HepG2 (cell line): ENCODE measurements around the gene N4BP2L1. TPM values are rescaled to one million over a fixed set of nuclear protein-coding genes. Genes with fewer than 3 reads are reported as not detected.

ENCODE experiments used
- BCL6 ChIP-seq: IDR thresholded peaks from 2 replicates; pipeline ENCODE4 v1.6.1; 2016; ENCODE audit warnings: missing genetic modification reagents, missing compliant biosample characterization
- DMAP1 ChIP-seq: IDR thresholded peaks from 2 replicates; pipeline ENCODE4 v1.6.1; 2016
- EP300 ChIP-seq, 3 experiments: sonication (generic) in 1 of 3; formaldehyde crosslinking in 1 of 3; IDR thresholded peaks; 2 replicates each; pipeline versions ENCODE4 v1.5.1 to v1.6.1; 2011 to 2020; ENCODE audit warnings: low read depth in 2 of 3, low read length in 2 of 3, borderline replicate concordance in 1 of 3, improper control_type of control experiment in 1 of 3, mild to moderate bottlenecking in 1 of 3, missing genetic modification reagents in 1 of 3, moderate library complexity in 1 of 3
- ESRRA ChIP-seq: sonication (generic); formaldehyde crosslinking; IDR thresholded peaks from 2 replicates; pipeline ENCODE4 v1.5.1; 2020; ENCODE audit warnings: mild to moderate bottlenecking, low read depth, missing genetic modification reagents
- GABPA ChIP-seq, 2 experiments: IDR thresholded peaks; 2 replicates each; pipeline ENCODE4 v1.6.1; 2011 to 2016; ENCODE audit warnings: low read depth in 2 of 2, low read length in 1 of 2, missing biosample characterization in 1 of 2, missing genetic modification characterization in 1 of 2
- HDAC2 ChIP-seq: sonication (generic); formaldehyde crosslinking; IDR thresholded peaks from 2 replicates; pipeline ENCODE4 v1.4.0; 2020; ENCODE audit warnings: missing genetic modification reagents
- HMGXB4 ChIP-seq, 2 experiments: sonication (generic) in 1 of 2; formaldehyde crosslinking in 1 of 2; IDR thresholded peaks; 2 replicates each; pipeline versions ENCODE4 v1.4.0 to v1.6.1; 2018 to 2020; ENCODE audit warnings: missing genetic modification reagents in 2 of 2, borderline replicate concordance in 1 of 2, low read depth in 1 of 2, mild to moderate bottlenecking in 1 of 2, missing biosample characterization in 1 of 2
- HNRNPK ChIP-seq: fragments of 200-400 bp; formaldehyde crosslinking; IDR thresholded peaks from 2 replicates; pipeline ENCODE4 v1.6.1; 2018; ENCODE audit warnings: low read length, low read depth, moderate library complexity, mild to moderate bottlenecking; ENCODE audit not compliant: poor library complexity, severe bottlenecking
- MXD4 ChIP-seq: IDR thresholded peaks from 2 replicates; pipeline ENCODE4 v1.6.1; 2016; ENCODE audit warnings: mild to moderate bottlenecking, missing biosample characterization, missing genetic modification reagents
- POLR2A ChIP-seq, 2 experiments: IDR thresholded peaks; 2 replicates each; pipeline ENCODE4 v1.6.1; 2011; ENCODE audit warnings: low read depth in 2 of 2, low read length in 2 of 2, mild to moderate bottlenecking in 1 of 2, moderate library complexity in 1 of 2; ENCODE audit not compliant: insufficient read depth in 1 of 2
- RAD21 ChIP-seq: fragments of 450-650 bp; formaldehyde crosslinking; IDR thresholded peaks from 2 replicates; pipeline ENCODE4 v1.5.0; 2020; ENCODE audit warnings: mild to moderate bottlenecking
- TAF1 ChIP-seq: sonication (generic); formaldehyde crosslinking; IDR thresholded peaks from 2 replicates; pipeline ENCODE4 v1.4.0; 2020; ENCODE audit warnings: missing genetic modification reagents
- TCF7L2 ChIP-seq: IDR thresholded peaks from 2 replicates; pipeline ENCODE4 v1.6.1; 2011; ENCODE audit warnings: mild to moderate bottlenecking, low read depth, low read length, moderate library complexity
- YY1 ChIP-seq: IDR thresholded peaks from 2 replicates; pipeline ENCODE4 v1.6.1; 2011; ENCODE audit warnings: low read length, low read depth, moderate library complexity, mild to moderate bottlenecking; ENCODE audit not compliant: insufficient read depth, insufficient replicate concordance
- ZFYVE20 ChIP-seq: sonication (generic); formaldehyde crosslinking; IDR thresholded peaks from 2 replicates; pipeline ENCODE4 v1.8.0; 2023; ENCODE audit warnings: low read depth, mild to moderate bottlenecking, moderate library complexity, missing genetic modification reagents, borderline replicate concordance
- ZNF274 ChIP-seq: sonication (generic); formaldehyde crosslinking; IDR thresholded peaks from 2 replicates; pipeline ENCODE4 v1.5.1; 2020; ENCODE audit warnings: mild to moderate bottlenecking, missing genetic modification reagents
- ZNF589 ChIP-seq: sonication (generic); formaldehyde crosslinking; conservative IDR thresholded peaks from 2 replicates; pipeline ENCODE4 v1.8.0; 2022; ENCODE audit warnings: mild to moderate bottlenecking, moderate library complexity, missing genetic modification reagents
- ZNF784 ChIP-seq: sonication (generic); formaldehyde crosslinking; IDR thresholded peaks from 2 replicates; pipeline ENCODE4 v1.5.1; 2020; ENCODE audit warnings: missing genetic modification reagents, mild to moderate bottlenecking, borderline replicate concordance
- polyA plus RNA-seq, 8 experiments: library from polyadenylated mRNA; depleted of rRNA in 3 of 8; stranded (reverse) in 7 of 8; unstranded in 1 of 8; fragments of >200 nt; fragmentation: Illumina TruSeq in 4 of 8; extraction: Trizol in 4 of 8; gene quantifications; 2 replicates each; pipeline versions ENCODE4 v1.2.1 to v1.2.3, GENCODE V29; 2011 to 2016; ENCODE audit warnings: low read depth in 4 of 8, missing spikeins in 1 of 8, mixed read lengths in 1 of 8; ENCODE audit not compliant: insufficient read depth in 1 of 8
- total RNA-seq, 5 experiments: library from RNA; depleted of rRNA; stranded (reverse); fragments of >200 nt; fragmentation: Illumina TruSeq; extraction: Trizol; gene quantifications; 2 replicates each; pipeline ENCODE4 v1.2.3, GENCODE V29; 2016; ENCODE audit warnings: low read depth in 1 of 5
- TF ChIP-seq, protein P1 (sequence below): sonication (generic); formaldehyde crosslinking; IDR thresholded peaks from 2 replicates; pipeline ENCODE4 v1.4.0; 2020; ENCODE audit warnings: missing genetic modification reagents, mild to moderate bottlenecking, borderline replicate concordance
- TF ChIP-seq, protein P2 (sequence below): sonication (generic); formaldehyde crosslinking; IDR thresholded peaks from 2 replicates; pipeline ENCODE4 v1.4.0; 2020; ENCODE audit warnings: mild to moderate bottlenecking, low read depth, missing genetic modification reagents

N4BP2L1 gene
- total and polyA plus RNA-seq, 2 of the 13 experiments (the other 11 are each of a cell fraction or from before 2014, with no cell fraction given), result 13.2 to 34.5 TPM

- TF ChIP-seq, protein P1, sequence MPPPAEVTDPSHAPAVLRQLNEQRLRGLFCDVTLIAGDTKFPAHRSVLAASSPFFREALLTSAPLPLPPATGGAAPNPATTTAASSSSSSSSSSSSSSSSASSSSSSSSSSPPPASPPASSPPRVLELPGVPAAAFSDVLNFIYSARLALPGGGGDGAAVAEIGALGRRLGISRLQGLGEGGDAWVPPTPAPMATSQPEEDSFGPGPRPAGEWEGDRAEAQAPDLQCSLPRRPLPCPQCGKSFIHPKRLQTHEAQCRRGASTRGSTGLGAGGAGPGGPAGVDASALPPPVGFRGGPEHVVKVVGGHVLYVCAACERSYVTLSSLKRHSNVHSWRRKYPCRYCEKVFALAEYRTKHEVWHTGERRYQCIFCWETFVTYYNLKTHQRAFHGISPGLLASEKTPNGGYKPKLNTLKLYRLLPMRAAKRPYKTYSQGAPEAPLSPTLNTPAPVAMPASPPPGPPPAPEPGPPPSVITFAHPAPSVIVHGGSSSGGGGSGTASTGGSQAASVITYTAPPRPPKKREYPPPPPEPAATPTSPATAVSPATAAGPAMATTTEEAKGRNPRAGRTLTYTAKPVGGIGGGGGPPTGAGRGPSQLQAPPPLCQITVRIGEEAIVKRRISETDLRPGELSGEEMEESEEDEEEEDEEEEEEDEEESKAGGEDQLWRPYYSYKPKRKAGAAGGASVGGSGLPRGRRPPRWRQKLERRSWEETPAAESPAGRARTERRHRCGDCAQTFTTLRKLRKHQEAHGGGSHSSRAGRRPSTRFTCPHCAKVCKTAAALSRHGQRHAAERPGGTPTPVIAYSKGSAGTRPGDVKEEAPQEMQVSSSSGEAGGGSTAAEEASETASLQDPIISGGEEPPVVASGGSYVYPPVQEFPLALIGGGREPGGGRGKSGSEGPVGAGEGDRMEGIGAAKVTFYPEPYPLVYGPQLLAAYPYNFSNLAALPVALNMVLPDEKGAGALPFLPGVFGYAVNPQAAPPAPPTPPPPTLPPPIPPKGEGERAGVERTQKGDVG (CRISPR knock-in tag), result peak; percentile 75; the same call in 1 of the 2 replicates
- TF ChIP-seq GABPA (IDR thresholded peaks at IDR 0.05; ENCODE audit: low read depth, low read length), result no peak
- TF ChIP-seq GABPA (CRISPR knock-in tag; IDR thresholded peaks at IDR 0.05; ENCODE audit: low read depth), result no peak
- TF ChIP-seq BCL6 (CRISPR knock-in tag), result peak; percentile 38; the same call in 1 of the 2 replicates
- peak; percentile 87 for TF ChIP-seq ESRRA (CRISPR knock-in tag)
- TF ChIP-seq EP300 (IDR thresholded peaks at IDR 0.05; ENCODE audit: low read depth in 2 of 2, low read length in 2 of 2), result no peak
- TF ChIP-seq EP300 (CRISPR knock-in tag; IDR thresholded peaks at IDR 0.05; ENCODE audit: borderline replicate concordance), result peak; percentile 33; the same call in 1 of the 2 replicates
- peak; percentile 53; the same call in 1 of the 2 replicates for TF ChIP-seq ZNF784 (CRISPR knock-in tag)
- TF ChIP-seq TCF7L2, result no peak
- TF ChIP-seq MXD4 (CRISPR knock-in tag), result 0 out of 2 replicates have a peak, but pooled peaks have one; percentile 33
- TF ChIP-seq HMGXB4 (CRISPR knock-in tag; IDR thresholded peaks at IDR 0.05; ENCODE audit: borderline replicate concordance in 1 of 2, low read depth in 1 of 2), result 0 out of 4 replicates have a peak, but pooled peaks have one; percentile 13 to 20
- peak; percentile 31 to 52; a peak in 3 of 4 replicates for TF ChIP-seq POLR2A (IDR thresholded peaks at IDR 0.05; ENCODE audit: insufficient read depth in 1 of 2, low read depth in 2 of 2, low read length in 2 of 2)
- TF ChIP-seq TAF1, result peak; percentile 52
- TF ChIP-seq, protein P2, sequence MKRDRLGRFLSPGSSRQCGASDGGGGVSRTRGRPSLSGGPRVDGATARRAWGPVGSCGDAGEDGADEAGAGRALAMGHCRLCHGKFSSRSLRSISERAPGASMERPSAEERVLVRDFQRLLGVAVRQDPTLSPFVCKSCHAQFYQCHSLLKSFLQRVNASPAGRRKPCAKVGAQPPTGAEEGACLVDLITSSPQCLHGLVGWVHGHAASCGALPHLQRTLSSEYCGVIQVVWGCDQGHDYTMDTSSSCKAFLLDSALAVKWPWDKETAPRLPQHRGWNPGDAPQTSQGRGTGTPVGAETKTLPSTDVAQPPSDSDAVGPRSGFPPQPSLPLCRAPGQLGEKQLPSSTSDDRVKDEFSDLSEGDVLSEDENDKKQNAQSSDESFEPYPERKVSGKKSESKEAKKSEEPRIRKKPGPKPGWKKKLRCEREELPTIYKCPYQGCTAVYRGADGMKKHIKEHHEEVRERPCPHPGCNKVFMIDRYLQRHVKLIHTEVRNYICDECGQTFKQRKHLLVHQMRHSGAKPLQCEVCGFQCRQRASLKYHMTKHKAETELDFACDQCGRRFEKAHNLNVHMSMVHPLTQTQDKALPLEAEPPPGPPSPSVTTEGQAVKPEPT (CRISPR knock-in tag), result no peak
- TF ChIP-seq HDAC2, result peak; percentile 85
- TF ChIP-seq DMAP1 (CRISPR knock-in tag), result peak; percentile 57; the same call in 1 of the 2 replicates
- TF ChIP-seq RAD21 (CRISPR knock-in tag), result peak; percentile 48; the same call in 1 of the 2 replicates
- TF ChIP-seq ZNF274 (CRISPR knock-in tag), result no peak; the same call in none of the 2 replicates
- TF ChIP-seq ZNF589 (CRISPR knock-in tag), result no peak
- no peak for TF ChIP-seq ZFYVE20 (CRISPR knock-in tag)
- no peak for TF ChIP-seq YY1
- TF ChIP-seq HNRNPK, result no peak
Observed at GRCh38 chr13:32454886-32455593, 27.1 kb upstream of the N4BP2L1 start (continued).
